PC-3 (cell line): ENCODE data around the gene VWA7. TPM values are rescaled to one million over a fixed set of nuclear protein-coding genes. Genes with fewer than 3 reads are reported as not detected.

ENCODE experiments used
- ATAC-seq: fragments of 200-7000 bp; cut with Tn5 transposase; 2 replicates; pipeline ENCODE4 v1.9.1; 2020; ENCODE audit warnings: mild to moderate bottlenecking, moderate library complexity
- BruUV-seq: library from RNA; stranded (reverse); fragments of 400-500 nt; replicated peaks from 2 replicates; lab custom pipeline; 2021; lab: Mats Ljungman, UMichigan
- CTCF ChIA-PET: fragments of 300-600 bp; sonication (Branson Sonifier 250); formaldehyde crosslinking; loops from one replicate; lab custom pipeline; 2022; ENCODE audit warnings: antibody characterized with exemption; lab: Charles Lee
- POLR2A ChIA-PET: fragments of 300-600 bp; sonication (Branson Sonifier 250); formaldehyde crosslinking; loops from one replicate; lab custom pipeline; 2022; ENCODE audit warnings: antibody characterized with exemption; ENCODE audit not compliant: unreplicated experiment; lab: Charles Lee
- DNase-seq: peaks from one replicate; pipeline ENCODE4 v3.0.0-alpha.2; 2015
- H2AFZ ChIP-seq: fragments of 300-600 bp; sonication (generic); 2 replicates; pipeline ENCODE4 v1.6.0; 2016; ENCODE audit warnings: antibody characterized with exemption, low read length
- H3F3A ChIP-seq: fragments of 300-600 bp; sonication (generic); one replicate; pipeline ENCODE4 v1.6.0; 2017; ENCODE audit warnings: antibody characterized with exemption, low read length, control low read depth, mild to moderate bottlenecking; ENCODE audit not compliant: unreplicated experiment
- H3K27ac ChIP-seq: fragments of 300-600 bp; sonication (generic); 2 replicates; pipeline ENCODE4 v1.5.1; 2016; ENCODE audit warnings: mild to moderate bottlenecking, low read length
- H3K27me3 ChIP-seq: fragments of 300-600 bp; sonication (generic); 2 replicates; pipeline ENCODE4 v1.6.1; 2016; ENCODE audit warnings: low read length, mixed read lengths
- H3K36me3 ChIP-seq: fragments of 300-600 bp; sonication (generic); 2 replicates; pipeline ENCODE4 v1.6.1; 2016; ENCODE audit warnings: low read depth, mixed run types, low read length, mixed read lengths
- H3K4me1 ChIP-seq: fragments of 300-600 bp; sonication (generic); 2 replicates; pipeline ENCODE4 v1.5.1; 2016; ENCODE audit warnings: low read length; ENCODE audit not compliant: insufficient read depth
- H3K4me2 ChIP-seq: fragments of 300-600 bp; sonication (generic); 2 replicates; pipeline ENCODE4 v1.6.0; 2016; ENCODE audit warnings: low read length
- H3K4me3 ChIP-seq: fragments of 300-600 bp; sonication (generic); 2 replicates; pipeline ENCODE4 v1.5.1; 2016; ENCODE audit warnings: mild to moderate bottlenecking, low read length, mixed read lengths
- H3K79me2 ChIP-seq: fragments of 300-600 bp; sonication (generic); 2 replicates; pipeline ENCODE4 v1.6.1; 2017; ENCODE audit warnings: low read length, mixed read lengths
- H3K9ac ChIP-seq: fragments of 300-600 bp; sonication (generic); 2 replicates; pipeline ENCODE4 v1.6.0; 2016; ENCODE audit warnings: mild to moderate bottlenecking, low read length
- H3K9me2 ChIP-seq: fragments of 300-600 bp; sonication (generic); replicated peaks from 2 replicates; pipeline ENCODE4 v1.6.1; 2016; ENCODE audit warnings: mixed run types, low read length, mixed read lengths
- H3K9me3 ChIP-seq: fragments of 300-600 bp; sonication (generic); 2 replicates; pipeline ENCODE4 v1.6.1; 2016; ENCODE audit warnings: low read length, mixed read lengths
- H4K20me1 ChIP-seq: fragments of 300-600 bp; sonication (generic); 2 replicates; pipeline ENCODE4 v1.6.1; 2016; ENCODE audit warnings: low read length, mixed read lengths
- EZH2 ChIP-seq: fragments of 300-600 bp; sonication (generic); IDR thresholded peaks from one replicate; pipeline ENCODE4 v1.6.1; 2017; ENCODE audit warnings: antibody characterized with exemption, mild to moderate bottlenecking, low read length; ENCODE audit not compliant: unreplicated experiment
- EZH2phosphoT487 ChIP-seq: fragments of 300-600 bp; sonication (generic); IDR thresholded peaks from 2 replicates; pipeline ENCODE4 v1.6.1; 2018; ENCODE audit warnings: mild to moderate bottlenecking, antibody characterized with exemption, low read length, borderline replicate concordance
- intact Hi-C: fragments of 100-400 bp; cut with micrococcal nuclease; formaldehyde crosslinking; loops from 2 replicates; pipeline ENCODE4 v1.9.0; 2023
- total RNA-seq: library from RNA; depleted of rRNA; stranded (reverse); fragments of >200 nt; gene quantifications from 2 replicates; pipeline ENCODE4 v1.2.3, GENCODE V29; 2014
- TF ChIP-seq, protein P1 (sequence below): fragments of 300-600 bp; sonication (generic); conservative IDR thresholded peaks from 2 replicates; pipeline ENCODE4 v1.5.1; 2017; ENCODE audit warnings: antibody characterized with exemption, low read depth, mild to moderate bottlenecking, low read length

VWA7 gene
- total RNA-seq, 1 experiment from 2014 or later: 1.9 TPM

DNA sequence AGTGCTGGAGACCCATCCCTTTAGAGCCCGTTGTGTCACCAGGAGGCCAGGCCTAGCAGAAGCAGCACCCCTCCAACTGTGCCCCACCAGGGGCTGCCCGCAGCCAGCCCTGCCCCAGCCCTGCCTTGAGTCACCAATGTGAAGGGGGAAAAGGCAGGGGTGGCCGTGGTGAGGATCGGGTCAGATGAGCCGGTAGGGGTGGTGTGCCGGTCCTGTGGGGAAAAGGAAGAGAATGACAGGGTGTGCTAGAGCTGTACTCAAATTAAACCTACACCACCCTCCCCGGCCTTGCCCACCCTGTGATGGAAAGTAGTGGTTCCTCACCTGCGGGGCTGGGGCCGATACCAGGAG lies 11.6 kb downstream of the VWA7 start:
- Histone ChIP-seq H3F3A (no peaks in the 10 kb centered on the region), H2AFZ (no peak overlapping the region), H3K9ac (no peak overlapping the region), H3K4me1 (0 out of 2 replicates have a peak, but pooled peaks cover 5% of the 10 kb centered on the region), H3K36me3 (peaks cover 2% of the 10 kb centered on the region; the same call in 1 of the 2 replicates), H3K79me2 (no peaks in the 10 kb centered on the region), H3K9me3 (no peaks in the 10 kb centered on the region), H3K27me3 (no peaks in the 10 kb centered on the region), H3K4me2 (no peak overlapping the region), H3K27ac (no peak overlapping the region), H3K9me2 (no peaks in the 10 kb centered on the region), H3K4me3 (no peak overlapping the region), H4K20me1 (no peaks in the 10 kb centered on the region)
- intact Hi-C loops: loop anchor here (10.0 kb wide), 1 partner anchor 51 kb away; the partner anchor contains the start of gene LY6G6D
- ChIA-PET POLR2A (no interaction called here), CTCF (interaction anchor here (0.6 kb wide), 1 partner anchor 47 kb away, joined by 3 read pairs; no protein-coding TSS in a partner anchor)
- no peak for TF ChIP-seq EZH2phosphoT487
- TF ChIP-seq EZH2: no peak
- no peak for ATAC-seq
- no TSS peak for BruUV-seq
- DNase-seq: no peak

DNA sequence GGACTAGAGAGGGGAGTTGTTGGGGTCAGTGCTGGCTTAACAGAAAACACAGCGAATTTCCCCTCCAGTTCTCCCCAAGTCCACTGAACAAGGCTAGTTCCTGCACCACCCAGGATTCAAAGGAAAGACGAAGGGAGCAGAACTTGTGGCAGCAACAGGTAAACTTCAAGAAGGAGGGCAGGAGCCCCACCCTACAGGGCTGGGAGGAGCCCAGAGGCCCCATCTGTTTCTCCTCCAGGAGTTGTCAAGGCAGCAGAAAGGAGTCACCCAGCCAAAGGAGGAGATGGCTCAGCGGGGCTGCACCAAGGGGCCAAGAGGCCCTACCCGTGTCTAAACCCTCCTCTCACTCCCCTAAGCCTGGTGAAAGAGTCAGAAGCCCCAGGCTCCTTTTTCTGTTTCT lies 12.9 kb downstream of the VWA7 start:
- Histone ChIP-seq H3K27ac (no peak overlapping the region), H3K4me2 (no peak overlapping the region), H3K9ac (no peak overlapping the region), H3K4me1 (0 out of 2 replicates have a peak, but pooled peaks cover 5% of the 10 kb centered on the region), H4K20me1 (no peaks in the 10 kb centered on the region), H2AFZ (no peak overlapping the region), H3F3A (no peaks in the 10 kb centered on the region), H3K36me3 (no peaks in the 10 kb centered on the region), H3K9me3 (no peaks in the 10 kb centered on the region), H3K79me2 (no peaks in the 10 kb centered on the region), H3K9me2 (no peaks in the 10 kb centered on the region), H3K27me3 (no peaks in the 10 kb centered on the region), H3K4me3 (no peak overlapping the region)
- ATAC-seq (no peak), DNase-seq (no peak)
- TF ChIP-seq, protein P1, sequence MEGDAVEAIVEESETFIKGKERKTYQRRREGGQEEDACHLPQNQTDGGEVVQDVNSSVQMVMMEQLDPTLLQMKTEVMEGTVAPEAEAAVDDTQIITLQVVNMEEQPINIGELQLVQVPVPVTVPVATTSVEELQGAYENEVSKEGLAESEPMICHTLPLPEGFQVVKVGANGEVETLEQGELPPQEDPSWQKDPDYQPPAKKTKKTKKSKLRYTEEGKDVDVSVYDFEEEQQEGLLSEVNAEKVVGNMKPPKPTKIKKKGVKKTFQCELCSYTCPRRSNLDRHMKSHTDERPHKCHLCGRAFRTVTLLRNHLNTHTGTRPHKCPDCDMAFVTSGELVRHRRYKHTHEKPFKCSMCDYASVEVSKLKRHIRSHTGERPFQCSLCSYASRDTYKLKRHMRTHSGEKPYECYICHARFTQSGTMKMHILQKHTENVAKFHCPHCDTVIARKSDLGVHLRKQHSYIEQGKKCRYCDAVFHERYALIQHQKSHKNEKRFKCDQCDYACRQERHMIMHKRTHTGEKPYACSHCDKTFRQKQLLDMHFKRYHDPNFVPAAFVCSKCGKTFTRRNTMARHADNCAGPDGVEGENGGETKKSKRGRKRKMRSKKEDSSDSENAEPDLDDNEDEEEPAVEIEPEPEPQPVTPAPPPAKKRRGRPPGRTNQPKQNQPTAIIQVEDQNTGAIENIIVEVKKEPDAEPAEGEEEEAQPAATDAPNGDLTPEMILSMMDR: no peak
- TF ChIP-seq EZH2: no peak
- no peak for TF ChIP-seq EZH2phosphoT487
- intact Hi-C loops: loop anchor here (10.0 kb wide), 1 partner anchor 49 kb away; the partner anchor contains the start of gene LY6G6D
- CTCF ChIA-PET: interaction anchor here (0.6 kb wide), 1 partner anchor 66 kb away, joined by 6 read pairs; no protein-coding TSS in a partner anchor
- no TSS peak for BruUV-seq
- POLR2A ChIA-PET: no interaction called here

- Histone ChIP-seq H3F3A (no peaks in the 10 kb centered on the region), H2AFZ (no peak overlapping the region), H3K27ac (no peak overlapping the region), H3K9ac (no peak overlapping the region), H3K9me3 (no peaks in the 10 kb centered on the region), H3K27me3 (no peaks in the 10 kb centered on the region), H3K4me3 (no peak overlapping the region), H3K36me3 (no peaks in the 10 kb centered on the region), H3K9me2 (no peaks in the 10 kb centered on the region), H3K4me1 (0 out of 2 replicates have a peak, but pooled peaks cover 5% of the 10 kb centered on the region), H3K4me2 (no peak overlapping the region), H4K20me1 (no peaks in the 10 kb centered on the region), H3K79me2 (no peaks in the 10 kb centered on the region)
- POLR2A ChIA-PET: no interaction called here
- CTCF ChIA-PET: no interaction called here
- intact Hi-C loops: loop anchor here (10.0 kb wide), 1 partner anchor 49 kb away; the partner anchor contains the start of gene LY6G6D
- peak; percentile 46 for DNase-seq
- BruUV-seq: no TSS peak
- no peak for TF ChIP-seq EZH2phosphoT487
- ATAC-seq: peak; percentile 84
These were observed 13.5 kb downstream of the VWA7 start for GRCh38 chr6:31763619-31763940.
